Neural cell (in vitro differentiated cells): ENCODE results near the gene IMMP2L. TPM values are rescaled to one million over a fixed set of nuclear protein-coding genes. Genes with fewer than 3 reads are reported as not detected.

ENCODE experiments used
- H2AFZ ChIP-seq: fragments of 200-600, 300-800 bp; sonication (generic), shearing (Covaris generic); 2 replicates; pipeline ENCODE4 v1.6.0; 2014; ENCODE audit warnings: low read depth, mild to moderate bottlenecking, antibody characterized with exemption, low read length, moderate library complexity
- H3F3A ChIP-seq: fragments of 200-600 bp; shearing (Covaris generic); 2 replicates; pipeline ENCODE4 v1.6.1; 2016; ENCODE audit warnings: mild to moderate bottlenecking, moderate library complexity, mixed read lengths, antibody characterized with exemption, low read length; ENCODE audit not compliant: insufficient read depth, poor library complexity, severe bottlenecking
- H3K27ac ChIP-seq: fragments of 200-600, 300-800 bp; sonication (generic), shearing (Covaris generic); 2 replicates; pipeline ENCODE4 v1.5.1; 2014; ENCODE audit warnings: mild to moderate bottlenecking, low read length, moderate library complexity
- H3K27me3 ChIP-seq: fragments of 300-800, 200-600 bp; sonication (generic), shearing (Covaris generic); 2 replicates; pipeline ENCODE4 v1.6.0; 2014; ENCODE audit warnings: mild to moderate bottlenecking, low read depth, low read length, moderate library complexity; ENCODE audit not compliant: insufficient read depth
- H3K36me3 ChIP-seq: fragments of 300-800, 200-600 bp; sonication (generic), shearing (Covaris generic); 2 replicates; pipeline ENCODE4 v1.5.1; 2014; ENCODE audit warnings: mild to moderate bottlenecking, antibody characterized with exemption, low read length, moderate library complexity; ENCODE audit not compliant: insufficient read depth
- H3K4me2 ChIP-seq: fragments of 300-800, 200-600 bp; sonication (generic), shearing (Covaris generic); 2 replicates; pipeline ENCODE4 v1.6.0; 2014; ENCODE audit warnings: mild to moderate bottlenecking, low read length
- H3K4me3 ChIP-seq: fragments of 300-800, 200-600 bp; sonication (generic), shearing (Covaris generic); 2 replicates; pipeline ENCODE4 v1.5.1; 2014; ENCODE audit warnings: mild to moderate bottlenecking, low read length, moderate library complexity
- H3K79me2 ChIP-seq: fragments of 200-600 bp; shearing (Covaris generic); replicated peaks from 2 replicates; pipeline ENCODE4 v1.6.0; 2014; ENCODE audit warnings: mild to moderate bottlenecking, low read length, moderate library complexity; ENCODE audit not compliant: insufficient read depth
- H3K9ac ChIP-seq: fragments of 300-800, 200-600 bp; sonication (generic), shearing (Covaris generic); 2 replicates; pipeline ENCODE4 v1.6.1; 2016; ENCODE audit warnings: mild to moderate bottlenecking, low read length, mixed read lengths
- H3K9me2 ChIP-seq: fragments of 200-600 bp; shearing (Covaris generic); 2 replicates; pipeline ENCODE4 v1.6.1; 2016; ENCODE audit warnings: mild to moderate bottlenecking, low read length, mixed read lengths; ENCODE audit not compliant: insufficient read depth
- H3K9me3 ChIP-seq: fragments of 200-600, 300-800 bp; sonication (generic), shearing (Covaris generic); 2 replicates; pipeline ENCODE4 v1.6.1; 2016; ENCODE audit warnings: mild to moderate bottlenecking, mixed run types, low read length, moderate library complexity, mixed read lengths
- H4K20me1 ChIP-seq: fragments of 200-600 bp; shearing (Covaris generic); 2 replicates; pipeline ENCODE4 v1.6.1; 2016; ENCODE audit warnings: mild to moderate bottlenecking, mixed run types; ENCODE audit not compliant: insufficient read depth
- CTCF ChIP-seq: fragments of 450-650 bp; IDR thresholded peaks from 2 replicates; pipeline ENCODE4 v1.5.1; 2014; ENCODE audit warnings: antibody characterized with exemption, mild to moderate bottlenecking, moderate library complexity; ENCODE audit not compliant: poor library complexity, severe bottlenecking
- EP300 ChIP-seq: fragments of 450-650 bp; conservative IDR thresholded peaks from 2 replicates; pipeline ENCODE4 v1.6.1; 2014; ENCODE audit warnings: antibody characterized with exemption, mild to moderate bottlenecking, moderate library complexity; ENCODE audit not compliant: poor library complexity, severe bottlenecking
- EZH2 ChIP-seq: fragments of 200-600, 300-800 bp; shearing (Covaris generic), sonication (generic); IDR thresholded peaks from 2 replicates; pipeline ENCODE4 v1.6.1; 2014; ENCODE audit warnings: antibody characterized with exemption, low read length, borderline replicate concordance, mild to moderate bottlenecking; ENCODE audit not compliant: insufficient read depth, poor library complexity, severe bottlenecking
- MXI1 ChIP-seq: fragments of 450-650 bp; conservative IDR thresholded peaks from 2 replicates; pipeline ENCODE4 v1.6.1; 2014; ENCODE audit warnings: antibody characterized with exemption, mild to moderate bottlenecking; ENCODE audit not compliant: poor library complexity, severe bottlenecking
- POLR2AphosphoS5 ChIP-seq: IDR thresholded peaks from 2 replicates; pipeline ENCODE4 v1.6.1; 2012
- RAD21 ChIP-seq: fragments of 450-650 bp; conservative IDR thresholded peaks from 2 replicates; pipeline ENCODE4 v1.6.1; 2014; ENCODE audit warnings: antibody characterized with exemption, mild to moderate bottlenecking, moderate library complexity
- REST ChIP-seq: IDR thresholded peaks from 2 replicates; pipeline ENCODE4 v1.6.1; 2012; ENCODE audit warnings: borderline replicate concordance
- SMC3 ChIP-seq: fragments of 450-650 bp; conservative IDR thresholded peaks from 2 replicates; pipeline ENCODE4 v1.6.1; 2014; ENCODE audit warnings: antibody characterized with exemption, mild to moderate bottlenecking, moderate library complexity; ENCODE audit not compliant: poor library complexity
- TAF1 ChIP-seq: IDR thresholded peaks from 2 replicates; pipeline ENCODE4 v1.6.1; 2012; ENCODE audit warnings: low read depth
- polyA plus RNA-seq: library from polyadenylated mRNA; depleted of rRNA; stranded (reverse); fragments of >200 nt; gene quantifications from 2 replicates; pipeline ENCODE4 v1.2.3, GENCODE V29; 2014

Gene IMMP2L
- polyA plus RNA-seq, 1 donor from 2014 or later, result 9.7 TPM

GRCh38 chr7:111476586-111477293 is 85.6 kb downstream of the IMMP2L start:
- no peak overlapping the region for H3K27ac ChIP-seq
- no peak overlapping the region for H3K4me2 ChIP-seq
- TF ChIP-seq RAD21 (no peak), EZH2 (no peak), TAF1 (no peak), EP300 (no peak), CTCF (no peak), POLR2AphosphoS5 (no peak), SMC3 (no peak), REST (no peak), MXI1 (no peak)
- H3K79me2 ChIP-seq, result no peaks in the 10 kb centered on the region
- no peaks in the 10 kb centered on the region for H3F3A ChIP-seq
- no peaks in the 10 kb centered on the region for H4K20me1 ChIP-seq
- no peaks in the 10 kb centered on the region for H3K36me3 ChIP-seq
- no peak overlapping the region for H3K9ac ChIP-seq
- no peak overlapping the region for H3K4me3 ChIP-seq
- no peaks in the 10 kb centered on the region for H3K9me3 ChIP-seq
- H3K9me2 ChIP-seq, result no peaks in the 10 kb centered on the region
- no peaks in the 10 kb centered on the region for H3K27me3 ChIP-seq
- no peak overlapping the region for H2AFZ ChIP-seq

- H3K9me2 ChIP-seq, result no peaks in the 10 kb centered on the region
- no peaks in the 10 kb centered on the region for H3K79me2 ChIP-seq
- no peaks in the 10 kb centered on the region for H4K20me1 ChIP-seq
- no peaks in the 10 kb centered on the region for H3K27me3 ChIP-seq
- H3K4me3 ChIP-seq, result no peak overlapping the region
- no peak overlapping the region for H3K27ac ChIP-seq
- no peaks in the 10 kb centered on the region for H3K9me3 ChIP-seq
- H3F3A ChIP-seq, result no peaks in the 10 kb centered on the region
- H2AFZ ChIP-seq, result no peak overlapping the region
- no peak for TF ChIP-seq MXI1
- no peak for TF ChIP-seq RAD21
- TF ChIP-seq EP300, result no peak
- no peak for TF ChIP-seq EZH2
- TF ChIP-seq SMC3, result no peak
- TF ChIP-seq CTCF, result no peak
- TF ChIP-seq TAF1, result no peak
- no peak for TF ChIP-seq REST
- TF ChIP-seq POLR2AphosphoS5, result no peak
- no peak overlapping the region for H3K4me2 ChIP-seq
- H3K9ac ChIP-seq, result no peak overlapping the region
- no peaks in the 10 kb centered on the region for H3K36me3 ChIP-seq
These were observed 86.3 kb downstream of the IMMP2L start for GRCh38 chr7:111475959-111476358.
